ENCODE results near the gene VPS35L. TPM values are rescaled to one million over a fixed set of nuclear protein-coding genes. Genes with fewer than 3 reads are reported as not detected.
A peak's percentile ranks its signal among the peaks of the same experiment; 100 is the strongest.

Gene VPS35L
- total and polyA plus RNA-seq, 7 experiments from 2014 or later: 38.6 to 52.0 (median 46.6) TPM

DNA sequence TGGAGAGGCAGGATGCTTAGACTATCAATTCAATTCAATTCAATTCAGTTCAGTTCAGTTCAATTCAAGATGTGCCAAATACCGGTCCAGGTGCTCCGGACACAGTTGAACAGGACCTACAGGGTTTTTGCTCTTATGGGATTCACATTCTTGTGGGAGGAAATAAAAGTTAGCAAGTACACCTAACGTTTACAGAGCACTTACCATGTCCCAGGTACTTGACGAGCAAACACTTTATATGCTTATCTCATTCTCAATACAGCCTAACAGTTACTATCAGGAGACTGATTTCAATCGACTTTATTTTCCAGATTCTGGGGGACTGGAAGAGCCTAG is 33.1 kb upstream of the VPS35L start:
- Histone ChIP-seq H3K36me3 (ENCODE audit: control insufficient read depth in 2 of 3, insufficient read depth in 3 of 3, low read length in 3 of 3) (peaks cover 0 to 11% (median 0%) of the 10 kb centered on the region in 3 experiments), H3K4me1 (ENCODE audit: control insufficient read depth in 2 of 2, insufficient read depth in 2 of 2, low read length in 2 of 2) (peaks cover 15 to 31% of the 10 kb centered on the region in 2 donors), H3K27ac (ENCODE audit: low read depth, low read length) (peak overlapping the region; percentile 82), H3K9me3 (ENCODE audit: control insufficient read depth in 2 of 3, low read length in 3 of 3) (no peaks in the 10 kb centered on the region), H3K27me3 (ENCODE audit: control insufficient read depth in 2 of 2, insufficient read depth in 2 of 2, low read length in 2 of 2) (no peaks in the 10 kb centered on the region), H3K4me3 (ENCODE audit: low read length) (peak overlapping the region; percentile 88)
- H3K9me3 Mint-ChIP-seq: no peaks in the 10 kb centered on the region
- CTCF ChIA-PET: interaction anchor here (1.0 kb wide), 1 partner anchor 33 kb away, joined by 3 read pairs; the partner anchor contains the start of gene VPS35L
- peaks cover 43 to 68% (median 57%) of the 10 kb centered on the region in 7 donors for H3K4me1 Mint-ChIP-seq
- peak overlapping the region; percentile 72 to 95 (median 88) for H3K27ac Mint-ChIP-seq
- intact Hi-C loops (cut with micrococcal nuclease): loop anchor here (1.0 to 10.0 kb wide), 7 partner anchors 14 to 1982 kb away; partner anchors contain the start of genes ARL6IP1 (in 1 of the 2), IQCK (in 1 of the 2), KNOP1 (in 1 of the 2) and SMG1 (in 1 of the 2)
- no peak for ATAC-seq
- DNase-seq: no peak
- no peaks in the 10 kb centered on the region for H3K27me3 Mint-ChIP-seq
- H3K36me3 Mint-ChIP-seq: peaks cover 0 to 9% (median 3%) of the 10 kb centered on the region in 5 donors
- POLR2A ChIA-PET: interaction anchor here (1.2 kb wide), 1 partner anchor 33 kb away, joined by 3 read pairs; the partner anchor contains the start of gene VPS35L
- peak overlapping the region; percentile 86 to 99 (median 95) for H3K4me3 Mint-ChIP-seq

DNA sequence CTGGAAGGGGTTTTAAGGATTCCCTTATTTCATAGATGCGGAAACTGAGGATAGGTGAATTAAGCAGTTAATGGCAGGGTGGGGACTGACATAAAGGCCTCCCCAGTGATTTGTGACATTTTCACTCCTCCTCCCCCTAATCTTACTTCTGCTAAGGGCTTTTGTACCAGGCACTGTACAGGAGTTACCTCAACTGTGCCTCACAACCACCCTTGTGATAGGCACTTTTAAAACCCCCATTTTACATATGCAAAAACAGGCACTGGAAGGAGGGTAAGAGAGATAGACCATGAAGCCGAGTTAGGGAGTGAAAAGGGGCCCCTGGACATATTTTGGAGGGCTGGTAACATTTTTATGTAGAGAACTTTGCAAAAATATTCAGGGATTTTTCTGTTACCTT is 32.7 kb upstream of the VPS35L start:
- H3K9me3 Mint-ChIP-seq: no peaks in the 10 kb centered on the region
- CTCF ChIA-PET: interaction anchor here (1.0 kb wide), 2 partner anchors 21 to 33 kb away, joined by 3 read pairs; partner anchors contain the start of gene VPS35L
- intact Hi-C loops (cut with micrococcal nuclease): loop anchor here (1.0 to 10.0 kb wide), 12 partner anchors 14 to 1982 kb away; partner anchors contain the start of genes ARL6IP1 (in 2 of the 2), COQ7 (in 2 of the 2), IQCK (in 2 of the 2) and KNOP1 (in 2 of the 2)
- POLR2A ChIA-PET: interaction anchor here (3.7 kb wide), 1 partner anchor 33 kb away, joined by 37 read pairs; the partner anchor contains the start of gene VPS35L
- Histone ChIP-seq H3K4me1 (ENCODE audit: control insufficient read depth in 2 of 2, insufficient read depth in 2 of 2, low read length in 2 of 2) (peaks cover 15 to 31% of the 10 kb centered on the region in 2 donors), H3K27me3 (ENCODE audit: control insufficient read depth in 2 of 2, insufficient read depth in 2 of 2, low read length in 2 of 2) (no peaks in the 10 kb centered on the region), H3K9me3 (ENCODE audit: control insufficient read depth in 2 of 3, low read length in 3 of 3) (no peaks in the 10 kb centered on the region), H3K27ac (ENCODE audit: low read depth, low read length) (peak overlapping the region; percentile 82), H3K4me3 (ENCODE audit: low read length) (no peak overlapping the region), H3K36me3 (ENCODE audit: control insufficient read depth in 2 of 3, insufficient read depth in 3 of 3, low read length in 3 of 3) (peaks cover 0 to 9% (median 0%) of the 10 kb centered on the region in 3 experiments)
- DNase-seq (no peak), ATAC-seq (no peak)
- peak overlapping the region in 6 of 9 donors; percentile 72 to 93 (median 88) for H3K27ac Mint-ChIP-seq
- peaks cover 43 to 66% (median 54%) of the 10 kb centered on the region in 7 donors for H3K4me1 Mint-ChIP-seq
- no peaks in the 10 kb centered on the region for H3K27me3 Mint-ChIP-seq
- peak overlapping the region in 7 of 10 donors; percentile 86 to 98 (median 95) for H3K4me3 Mint-ChIP-seq
- H3K36me3 Mint-ChIP-seq: peaks cover 0 to 9% (median 3%) of the 10 kb centered on the region in 5 donors

DNA sequence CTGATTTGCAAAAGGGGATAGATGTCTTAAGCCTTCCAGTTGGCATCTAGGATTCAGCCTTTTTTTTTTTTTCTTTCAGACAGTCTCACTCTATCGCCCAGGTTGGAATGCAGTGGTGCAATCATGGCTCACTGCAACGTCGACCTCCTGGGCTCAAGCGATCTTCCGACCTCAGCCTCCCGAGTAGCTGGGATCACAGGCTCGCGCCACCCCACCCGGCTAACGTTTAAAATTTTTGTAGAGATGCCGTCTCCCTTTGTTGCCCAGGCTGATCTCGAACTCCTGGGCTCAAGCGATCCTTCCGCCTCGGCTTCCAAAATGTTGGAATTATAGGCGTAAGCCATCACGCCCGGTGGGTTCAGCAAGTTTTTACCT is 32.3 kb upstream of the VPS35L start:
- intact Hi-C loops (cut with micrococcal nuclease): loop anchor here (1.0 to 10.0 kb wide), 12 partner anchors 14 to 1982 kb away; partner anchors contain the start of genes ARL6IP1 (in 2 of the 2), COQ7 (in 2 of the 2), THUMPD1 (in 2 of the 2) and VPS35L (in 2 of the 2)
- Histone ChIP-seq H3K27ac (ENCODE audit: low read depth, low read length) (peak overlapping the region; percentile 82), H3K4me1 (ENCODE audit: control insufficient read depth in 2 of 2, insufficient read depth in 2 of 2, low read length in 2 of 2) (peaks cover 15 to 31% of the 10 kb centered on the region in 2 donors), H3K9me3 (ENCODE audit: control insufficient read depth in 2 of 3, low read length in 3 of 3) (no peaks in the 10 kb centered on the region), H3K27me3 (ENCODE audit: control insufficient read depth in 2 of 2, insufficient read depth in 2 of 2, low read length in 2 of 2) (no peaks in the 10 kb centered on the region), H3K36me3 (ENCODE audit: control insufficient read depth in 2 of 3, insufficient read depth in 3 of 3, low read length in 3 of 3) (peaks cover 0 to 9% (median 0%) of the 10 kb centered on the region in 3 experiments), H3K4me3 (ENCODE audit: low read length) (no peak overlapping the region)
- Mint-ChIP-seq H3K4me3 (peak overlapping the region in 5 of 10 donors; percentile 45 to 100 (median 94)), H3K4me1 (peaks cover 43 to 66% (median 54%) of the 10 kb centered on the region in 7 donors), H3K36me3 (peaks cover 0 to 9% (median 3%) of the 10 kb centered on the region in 5 donors), H3K27ac (peak overlapping the region in 3 of 9 donors; percentile 21 to 92 (median 89)), H3K9me3 (no peaks in the 10 kb centered on the region), H3K27me3 (no peaks in the 10 kb centered on the region)
- no peak for ATAC-seq
- CTCF ChIA-PET: interaction anchor here (0.6 to 2.3 kb wide), 3 partner anchors 21 to 607 kb away, joined by 3 to 19 read pairs (median 4); partner anchors contain the start of gene VPS35L
- POLR2A ChIA-PET: interaction anchor here (0.6 to 3.7 kb wide), 3 partner anchors 32 to 733 kb away, joined by 3 to 37 read pairs (median 6); partner anchors contain the start of genes COQ7, RPS15A and VPS35L
- DNase-seq: no peak

DNA sequence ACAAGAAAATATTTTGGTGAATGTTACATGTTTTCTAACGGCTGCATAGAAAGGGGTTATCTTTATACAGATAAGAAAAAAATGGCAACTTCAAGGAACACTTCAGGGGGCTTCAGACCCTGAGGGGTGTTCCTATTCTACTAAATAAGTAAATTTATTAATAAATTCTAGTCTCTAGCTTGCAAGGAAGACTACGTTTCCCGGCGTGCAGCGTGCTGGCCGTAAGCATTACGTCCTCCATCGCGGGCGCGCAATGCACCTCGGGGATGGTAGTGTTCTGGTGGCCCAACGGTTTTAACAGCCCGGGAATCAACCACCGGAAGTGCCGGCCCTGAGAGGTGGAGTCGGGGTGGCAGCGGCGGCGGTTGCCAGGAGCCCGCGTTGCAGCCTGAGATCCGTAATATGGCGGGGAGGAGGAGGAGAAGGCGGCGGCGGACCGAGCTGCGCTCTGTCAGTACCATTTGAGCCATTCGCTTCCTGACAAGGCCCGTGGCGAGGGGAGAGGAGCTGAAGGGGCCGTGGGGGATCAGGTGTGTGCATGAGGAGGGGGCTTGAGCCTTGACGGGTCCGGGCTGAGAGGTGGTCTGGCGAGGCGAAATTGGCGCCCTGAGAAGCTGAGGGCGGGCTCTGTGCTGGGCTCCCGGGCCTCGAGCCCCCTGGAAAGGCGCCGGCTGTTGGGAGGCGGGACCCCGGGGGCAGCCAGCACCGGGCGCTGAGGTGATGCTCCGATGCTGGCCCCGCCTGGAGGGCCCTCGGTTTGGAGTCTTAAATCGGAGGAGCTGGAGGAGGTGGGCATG is 31.7 kb upstream of the VPS35L start, which contains the start of gene CCP110:
TSS of gene CCP110 (plus strand) at position 384 of the 797 bp plus-strand sequence. CDS start 3,940 bp downstream, outside the sequence.
- intact Hi-C loops (cut with micrococcal nuclease): loop anchor here (1.0 to 10.0 kb wide), 13 partner anchors 15 to 1981 kb away; partner anchors contain the start of genes ARL6IP1 (in 2 of the 2), COQ7 (in 2 of the 2), THUMPD1 (in 2 of the 2) and VPS35L (in 2 of the 2)
- ATAC-seq (peak; percentile 90), DNase-seq (peak; percentile 82 to 94 (median 92))
- no peaks in the 10 kb centered on the region for H3K27me3 ChIP-seq (ENCODE audit: control insufficient read depth in 2 of 2, insufficient read depth in 2 of 2, low read length in 2 of 2)
- POLR2A ChIA-PET: interaction anchor here (0.6 to 3.7 kb wide), 4 partner anchors 25 to 733 kb away, joined by 3 to 37 read pairs (median 6); partner anchors contain the start of genes COQ7, RPS15A and VPS35L
- H3K4me3 ChIP-seq (ENCODE audit: low read length): peak within 1 kb of the TSS; percentile 89
- H3K27ac Mint-ChIP-seq: peak within 1 kb of the TSS; percentile 83 to 95 (median 90)
- peaks cover 0 to 15% (median 0%) of the 10 kb centered on the region in 3 experiments for H3K36me3 ChIP-seq (ENCODE audit: control insufficient read depth in 2 of 3, insufficient read depth in 3 of 3, low read length in 3 of 3)
- no peaks in the 10 kb centered on the region for H3K9me3 ChIP-seq (ENCODE audit: control insufficient read depth in 2 of 3, low read length in 3 of 3)
- H3K4me1 ChIP-seq (ENCODE audit: control insufficient read depth in 2 of 2, insufficient read depth in 2 of 2, low read length in 2 of 2): peaks cover 15 to 31% of the 10 kb centered on the region in 2 donors
- no peaks in the 10 kb centered on the region for H3K27me3 Mint-ChIP-seq
- H3K36me3 Mint-ChIP-seq: peaks cover 0 to 13% (median 6%) of the 10 kb centered on the region in 5 donors
- CTCF ChIA-PET: interaction anchor here (0.6 to 2.3 kb wide), 5 partner anchors 22 to 608 kb away, joined by 3 to 19 read pairs (median 4); partner anchors contain the start of gene VPS35L
- H3K4me3 Mint-ChIP-seq: peak within 1 kb of the TSS; percentile 92 to 100 (median 97)
- H3K27ac ChIP-seq (ENCODE audit: low read depth, low read length): peak within 1 kb of the TSS; percentile 82
- H3K9me3 Mint-ChIP-seq: no peaks in the 10 kb centered on the region
- H3K4me1 Mint-ChIP-seq: peaks cover 39 to 60% (median 49%) of the 10 kb centered on the region in 7 donors

DNA sequence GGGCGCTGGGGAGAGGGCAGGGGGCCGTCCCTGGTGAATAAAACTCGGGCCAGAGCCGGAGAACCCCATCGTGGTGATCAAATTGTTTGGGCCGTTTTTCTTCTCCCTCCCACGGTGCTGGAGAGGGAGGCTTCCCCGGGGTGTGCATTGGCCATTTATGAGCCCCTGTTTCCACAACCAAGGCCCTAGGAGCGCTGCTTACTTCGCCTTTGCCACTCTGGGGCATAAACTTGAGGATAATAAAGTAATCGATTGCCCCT is 31.2 kb upstream of the VPS35L start:
- ATAC-seq (no peak), DNase-seq (peak in 1 of 9 donors; percentile 24)
- H3K27me3 Mint-ChIP-seq: no peaks in the 10 kb centered on the region
- peak overlapping the region; percentile 73 for H3K27ac ChIP-seq (ENCODE audit: low read depth, low read length)
- no peaks in the 10 kb centered on the region for H3K9me3 ChIP-seq (ENCODE audit: control insufficient read depth in 2 of 3, low read length in 3 of 3)
- peaks cover 35 to 55% (median 46%) of the 10 kb centered on the region in 7 donors for H3K4me1 Mint-ChIP-seq
- peak overlapping the region; percentile 89 for H3K4me3 ChIP-seq (ENCODE audit: low read length)
- no peaks in the 10 kb centered on the region for H3K9me3 Mint-ChIP-seq
- CTCF ChIA-PET: interaction anchor here (0.6 to 2.3 kb wide), 4 partner anchors 31 to 383 kb away, joined by 3 to 19 read pairs (median 5); partner anchors contain the start of gene VPS35L
- peaks cover 0 to 15% (median 8%) of the 10 kb centered on the region in 5 donors for H3K36me3 Mint-ChIP-seq
- no peaks in the 10 kb centered on the region for H3K27me3 ChIP-seq (ENCODE audit: control insufficient read depth in 2 of 2, insufficient read depth in 2 of 2, low read length in 2 of 2)
- H3K36me3 ChIP-seq (ENCODE audit: control insufficient read depth in 2 of 3, insufficient read depth in 3 of 3, low read length in 3 of 3): peaks cover 0 to 18% (median 0%) of the 10 kb centered on the region in 3 experiments
- POLR2A ChIA-PET: interaction anchor here (1.4 to 3.7 kb wide), 3 partner anchors 24 to 457 kb away, joined by 5 to 37 read pairs (median 6); partner anchors contain the start of genes COQ7 and VPS35L
- H3K4me3 Mint-ChIP-seq: peak overlapping the region; percentile 92 to 100 (median 97)
- H3K4me1 ChIP-seq (ENCODE audit: control insufficient read depth in 2 of 2, insufficient read depth in 2 of 2, low read length in 2 of 2): peaks cover 15 to 31% of the 10 kb centered on the region in 2 donors
- intact Hi-C loops (cut with micrococcal nuclease): loop anchor here (1.0 to 10.0 kb wide), 6 partner anchors 362 to 1981 kb away; partner anchors contain the start of genes ARL6IP1 (in 1 of the 2), SMG1 (in 1 of the 2) and THUMPD1 (in 1 of the 2)
- peak overlapping the region; percentile 34 to 95 (median 83) for H3K27ac Mint-ChIP-seq
